PC-9 (cell line): ENCODE results near the gene CAMK2N1. TPM values are rescaled to one million over a fixed set of nuclear protein-coding genes. Genes with fewer than 3 reads are reported as not detected.

ENCODE experiments used
- BruUV-seq: library from RNA; stranded (reverse); fragments of 400-500 nt; replicated peaks from 2 replicates; lab custom pipeline; 2021; lab: Mats Ljungman, UMichigan
- CTCF ChIA-PET: fragments of 300-600 bp; sonication (Branson Sonifier 250); formaldehyde crosslinking; loops from one replicate; lab custom pipeline; 2022; ENCODE audit warnings: antibody characterized with exemption; lab: Charles Lee
- POLR2A ChIA-PET: fragments of 300-600 bp; sonication (Branson Sonifier 250); formaldehyde crosslinking; loops from one replicate; lab custom pipeline; 2022; ENCODE audit warnings: antibody characterized with exemption; ENCODE audit not compliant: unreplicated experiment; lab: Charles Lee
- DNase-seq, 2 experiments: peaks; one replicate each; pipeline versions ENCODE4 v3.0.0 to v3.0.0-alpha.2; 2015 to 2022; ENCODE audit warnings: mixed read lengths in 1 of 2
- H2AFZ ChIP-seq: fragments of 200-600 bp; sonication (generic); 2 replicates; pipeline ENCODE4 v1.8.1; 2017; ENCODE audit warnings: antibody characterized with exemption
- H3F3A ChIP-seq: fragments of 200-600 bp; sonication (generic); 2 replicates; pipeline ENCODE4 v1.8.1; 2017; ENCODE audit warnings: antibody characterized with exemption, mild to moderate bottlenecking, low read depth; ENCODE audit not compliant: insufficient read depth
- H3K27ac ChIP-seq: fragments of 200-600 bp; sonication (generic); 2 replicates; pipeline ENCODE4 v1.6.1; 2016; ENCODE audit warnings: mixed run types
- H3K27me3 ChIP-seq: fragments of 200-600 bp; sonication (generic); 2 replicates; pipeline ENCODE4 v1.6.1; 2016; ENCODE audit warnings: low read depth, mixed run types; ENCODE audit not compliant: insufficient read depth
- H3K36me3 ChIP-seq: fragments of 200-600 bp; sonication (generic); 2 replicates; pipeline ENCODE4 v1.6.1; 2016; ENCODE audit warnings: low read depth, mixed run types
- H3K4me1 ChIP-seq: fragments of 200-600 bp; sonication (generic); replicated peaks from 2 replicates; pipeline ENCODE4 v1.6.1; 2016; ENCODE audit warnings: mixed run types; ENCODE audit not compliant: insufficient read depth
- H3K4me2 ChIP-seq: fragments of 200-600 bp; sonication (generic); 2 replicates; pipeline ENCODE4 v1.6.1; 2017; ENCODE audit warnings: mixed run types
- H3K4me3 ChIP-seq: fragments of 200-600 bp; sonication (generic); 2 replicates; pipeline ENCODE4 v1.6.1; 2016; ENCODE audit warnings: mixed run types
- H3K79me2 ChIP-seq: fragments of 200-600 bp; sonication (generic); 2 replicates; pipeline ENCODE4 v1.6.1; 2017; ENCODE audit warnings: low read depth, mixed run types
- H3K9me2 ChIP-seq: fragments of 200-600 bp; sonication (generic); 2 replicates; pipeline ENCODE4 v1.8.1; 2017; ENCODE audit warnings: mild to moderate bottlenecking; ENCODE audit not compliant: insufficient read depth
- H3K9me3 ChIP-seq: fragments of 200-600 bp; sonication (generic); 2 replicates; pipeline ENCODE4 v1.8.1; 2016; ENCODE audit warnings: low read depth; ENCODE audit not compliant: insufficient read depth
- H4K20me1 ChIP-seq: fragments of 200-600 bp; sonication (generic); 2 replicates; pipeline ENCODE4 v1.8.1; 2017; ENCODE audit not compliant: insufficient read depth
- CTCF ChIP-seq: fragments of 200-600 bp; sonication (generic); conservative IDR thresholded peaks from 2 replicates; pipeline ENCODE4 v1.6.1; 2017; ENCODE audit warnings: mixed run types, antibody characterized with exemption, mild to moderate bottlenecking, moderate library complexity
- EZH2 ChIP-seq: fragments of 200-600 bp; sonication (generic); IDR thresholded peaks from 2 replicates; pipeline ENCODE4 v1.8.0; 2017; ENCODE audit warnings: antibody characterized with exemption, low read depth
- intact Hi-C: fragments of 100-400 bp; cut with micrococcal nuclease; formaldehyde crosslinking; loops from one replicate; pipeline ENCODE4 v1.10.0; 2022; ENCODE audit not compliant: unreplicated experiment
- total RNA-seq: library from RNA; stranded (reverse); gene quantifications from 2 replicates; pipeline ENCODE4 v1.2.3, GENCODE V29; 2021

CAMK2N1 gene
- total RNA-seq, 1 experiment from 2014 or later, result 34.9 TPM

DNA sequence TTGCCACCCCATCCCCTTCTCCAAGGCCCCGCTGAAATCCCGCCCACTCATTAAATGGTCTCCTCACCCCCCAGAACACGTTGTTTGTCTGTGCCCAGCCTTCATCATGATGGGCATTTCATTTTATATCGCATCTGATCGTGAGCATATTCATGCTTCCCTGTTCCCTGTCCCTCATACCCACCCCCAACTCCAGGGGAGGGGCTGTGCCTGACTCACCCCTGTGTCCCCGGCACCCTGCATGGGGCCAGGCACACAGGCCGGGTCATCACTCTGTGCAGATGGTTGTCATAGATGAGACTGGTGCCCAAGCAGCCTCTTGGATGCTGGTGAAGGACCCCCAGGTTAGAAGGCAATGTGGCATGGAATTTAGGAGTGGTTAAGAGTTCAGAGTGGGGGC lies 11.0 kb downstream of the CAMK2N1 start:
- DNase-seq, result no peak
- H3K4me3 ChIP-seq, result no peak overlapping the region
- no peak overlapping the region for H3K4me2 ChIP-seq
- peaks cover 44% of the 10 kb centered on the region for H3K4me1 ChIP-seq
- H3K79me2 ChIP-seq, result no peaks in the 10 kb centered on the region
- no peaks in the 10 kb centered on the region for H3K27me3 ChIP-seq
- no peak for TF ChIP-seq CTCF
- no peak for TF ChIP-seq EZH2
- H4K20me1 ChIP-seq, result no peaks in the 10 kb centered on the region
- H3K9me2 ChIP-seq, result no peaks in the 10 kb centered on the region
- ChIA-PET POLR2A (interaction anchor here (0.5 kb wide), 1 partner anchor 262 kb away, joined by 3 read pairs; no protein-coding TSS in a partner anchor), CTCF (interaction anchor here (0.6 to 0.7 kb wide), 2 partner anchors 18 to 42 kb away, joined by 4 to 7 read pairs; no protein-coding TSS in a partner anchor)
- 0 out of 2 replicates have a peak, but pooled peaks cover 4% of the 10 kb centered on the region for H3F3A ChIP-seq
- no peak overlapping the region for H3K27ac ChIP-seq
- H2AFZ ChIP-seq, result no peak overlapping the region
- intact Hi-C loops, result no loop called here
- no peaks in the 10 kb centered on the region for H3K36me3 ChIP-seq
- no TSS peak for BruUV-seq
- no peaks in the 10 kb centered on the region for H3K9me3 ChIP-seq

- TF ChIP-seq CTCF, result no peak
- no peak for TF ChIP-seq EZH2
- Histone ChIP-seq H3K27me3 (no peaks in the 10 kb centered on the region), H3K79me2 (no peaks in the 10 kb centered on the region), H3K9me2 (no peaks in the 10 kb centered on the region), H3K4me3 (no peak overlapping the region), H3K4me2 (no peak overlapping the region), H3F3A (0 out of 2 replicates have a peak, but pooled peaks cover 4% of the 10 kb centered on the region), H4K20me1 (no peaks in the 10 kb centered on the region), H3K4me1 (peaks cover 44% of the 10 kb centered on the region), H2AFZ (no peak overlapping the region), H3K9me3 (no peaks in the 10 kb centered on the region), H3K36me3 (no peaks in the 10 kb centered on the region), H3K27ac (no peak overlapping the region)
- intact Hi-C loops, result no loop called here
- CTCF ChIA-PET, result interaction anchor here (0.6 kb wide), 2 partner anchors 41 to 42 kb away, joined by 4 to 6 read pairs; no protein-coding TSS in a partner anchor
- DNase-seq, result no peak
- POLR2A ChIA-PET, result interaction anchor here (0.5 kb wide), 1 partner anchor 262 kb away, joined by 3 read pairs; no protein-coding TSS in a partner anchor
- BruUV-seq, result no TSS peak
These were observed 11.6 kb downstream of the CAMK2N1 start for GRCh38 chr1:20474333-20474975.

GRCh38 chr1:20473894-20474293 lies 12.1 kb downstream of the CAMK2N1 start:
- DNase-seq, result no peak
- POLR2A ChIA-PET, result no interaction called here
- Histone ChIP-seq H3K9me3 (no peaks in the 10 kb centered on the region), H3K79me2 (no peaks in the 10 kb centered on the region), H3K36me3 (no peaks in the 10 kb centered on the region), H3K4me1 (peaks cover 42% of the 10 kb centered on the region), H3K27me3 (no peaks in the 10 kb centered on the region), H3K9me2 (no peaks in the 10 kb centered on the region), H4K20me1 (no peaks in the 10 kb centered on the region), H2AFZ (no peak overlapping the region), H3F3A (0 out of 2 replicates have a peak, but pooled peaks cover 4% of the 10 kb centered on the region), H3K27ac (no peak overlapping the region), H3K4me3 (no peak overlapping the region), H3K4me2 (no peak overlapping the region)
- BruUV-seq, result no TSS peak
- intact Hi-C loops, result no loop called here
- CTCF ChIA-PET, result no interaction called here
- TF ChIP-seq EZH2, result no peak
- no peak for TF ChIP-seq CTCF
